ENCODE data around the gene MRGPRX1.
"Not testable (repeated sequence)": the region's sequence is repeated elsewhere in the genome, so short reads cannot be mapped to it uniquely, and the experiment has no call there.

MRGPRX1 gene

DNA sequence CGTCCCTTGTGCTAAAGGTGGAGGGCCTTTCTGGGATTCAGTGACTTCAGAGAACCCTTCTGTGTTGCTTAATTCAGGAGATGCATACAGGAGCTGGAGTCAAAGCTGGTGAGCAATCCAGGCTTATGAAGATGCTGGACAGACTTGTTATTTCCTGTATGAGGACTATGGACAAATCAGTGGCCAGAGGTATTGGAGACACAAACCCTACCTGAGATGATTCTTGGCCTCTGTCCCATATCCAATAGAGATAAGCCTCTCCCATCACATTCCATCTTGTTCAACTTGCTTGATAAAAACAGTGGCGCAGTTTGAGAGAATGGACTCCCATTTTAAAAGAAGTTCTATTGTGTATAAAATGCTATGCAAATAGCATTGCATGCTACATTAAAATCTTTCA lies at the start of gene MRGPRX1:
TSS of gene MRGPRX1 (minus strand) at position 101 of the 400 bp plus-strand sequence. CDS start 4,630 bp downstream, outside the sequence.
- no peak for DNase-seq (ENCODE audit: low read depth in 2 of 2, low spot score in 1 of 2)

GRCh38 chr11:18987454-18988231 lies 48.4 kb upstream of the MRGPRX1 start:
- DNase-seq (ENCODE audit: low read depth in 2 of 2, low spot score in 1 of 2), result no peak

DNA sequence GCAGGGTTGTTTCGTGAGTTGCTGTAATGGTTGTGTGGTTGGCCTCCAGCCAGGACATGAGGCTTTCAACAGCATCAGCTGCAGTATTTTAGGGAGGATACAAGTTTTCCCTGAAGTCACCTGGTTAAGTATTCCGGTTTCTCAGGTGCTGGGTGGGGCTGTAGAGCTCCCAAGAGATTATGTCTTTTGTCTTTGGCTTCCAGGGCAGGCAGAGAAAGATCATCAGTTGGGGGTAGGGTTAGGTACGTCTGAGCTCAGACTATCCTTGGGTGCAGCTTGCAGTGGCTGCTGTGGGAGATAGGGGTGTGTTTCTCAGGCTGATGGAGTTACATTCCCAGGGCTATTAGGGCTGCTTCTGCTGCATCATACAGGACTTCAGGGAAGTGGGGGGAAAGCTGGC lies 47.5 kb upstream of the MRGPRX1 start:
- no peak for DNase-seq (ENCODE audit: low read depth in 2 of 2, low spot score in 1 of 2)

DNA sequence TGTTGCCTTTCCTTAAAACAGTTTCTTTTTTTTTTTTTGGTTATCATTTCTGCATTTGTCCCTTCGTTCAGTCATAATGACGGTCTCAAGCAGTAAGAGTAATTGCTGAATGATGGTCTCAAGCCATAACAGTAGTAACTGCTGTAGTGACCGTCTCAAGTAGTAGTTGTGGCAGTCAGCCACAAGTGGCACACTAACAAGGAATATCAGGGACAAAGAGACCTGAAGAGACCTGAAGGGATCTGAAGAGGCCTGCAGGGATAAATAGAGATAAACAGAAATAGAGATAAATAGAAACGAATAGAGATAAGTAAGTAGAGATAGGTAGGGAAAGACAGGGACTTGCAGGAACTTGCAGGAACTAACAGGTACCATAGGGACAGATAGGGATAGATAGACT lies 42.7 kb upstream of the MRGPRX1 start:
- no peak for DNase-seq (ENCODE audit: low read depth in 2 of 2, low spot score in 1 of 2)

- DNase-seq (ENCODE audit: low read depth in 2 of 2, low spot score in 1 of 2), result no peak
Measured at GRCh38 chr11:18974192-18974591, 35.0 kb upstream of the MRGPRX1 start.

- DNase-seq (ENCODE audit: low read depth in 2 of 2, low spot score in 1 of 2), result no peak
Measured at GRCh38 chr11:18972336-18972735, 33.1 kb upstream of the MRGPRX1 start.

DNA sequence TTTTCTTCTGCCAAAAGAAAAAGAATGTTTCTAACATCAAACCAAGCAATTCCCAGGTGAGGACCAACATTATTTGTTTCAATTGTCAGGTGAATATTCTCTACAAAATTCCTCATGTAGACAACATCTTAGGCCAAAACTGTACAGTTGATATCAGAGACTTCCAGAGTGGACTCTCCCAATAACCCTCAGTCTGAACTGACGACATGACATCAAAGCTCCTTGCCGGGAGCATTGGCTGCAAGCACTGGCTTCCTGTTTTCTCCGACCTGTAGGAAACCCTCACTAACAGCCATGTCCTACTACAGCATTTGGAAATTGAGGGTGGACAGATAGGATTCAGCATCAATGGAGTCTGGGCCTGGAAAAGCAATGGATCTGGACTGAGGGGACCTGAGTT lies 30.5 kb upstream of the MRGPRX1 start:
- no peak for DNase-seq (ENCODE audit: low read depth in 2 of 2, low spot score in 1 of 2)

DNA sequence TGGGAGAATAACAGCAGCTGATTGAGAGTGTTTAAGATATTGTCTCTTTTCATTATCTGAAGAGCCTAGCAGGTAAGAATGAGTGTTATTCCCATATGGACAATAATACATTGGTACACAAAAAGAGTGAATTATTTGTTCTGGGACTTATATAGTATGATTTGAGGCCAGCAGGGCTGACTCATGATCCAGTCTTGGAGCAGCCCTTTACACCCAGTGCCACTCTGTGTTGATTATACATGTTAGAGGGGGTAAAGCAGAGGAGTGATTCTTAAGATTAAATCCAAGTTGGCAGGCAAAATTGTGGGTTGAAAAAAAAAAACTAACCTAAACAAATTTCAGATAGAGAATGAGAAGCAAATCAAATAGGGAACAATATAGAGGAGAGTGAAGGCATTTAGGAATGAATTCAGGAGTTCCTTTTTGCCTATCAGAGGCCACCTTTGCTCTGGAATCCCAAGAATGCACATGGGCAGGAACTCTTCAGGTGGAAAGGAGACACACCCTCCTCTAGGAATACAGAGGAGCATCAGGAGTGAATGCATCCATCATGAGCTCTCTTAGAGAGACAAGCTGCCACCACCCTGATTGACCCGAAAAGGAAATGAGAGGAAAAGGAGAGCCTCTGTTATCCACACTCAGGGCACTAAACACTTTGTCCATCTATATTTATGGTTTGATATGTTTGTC lies 19.2 kb upstream of the MRGPRX1 start:
- DNase-seq (ENCODE audit: low read depth in 2 of 2, low spot score in 1 of 2), result no peak

- no peak for DNase-seq (ENCODE audit: low read depth in 2 of 2, low spot score in 1 of 2)
Measured at GRCh38 chr11:18956630-18957029, 17.4 kb upstream of the MRGPRX1 start.

DNA sequence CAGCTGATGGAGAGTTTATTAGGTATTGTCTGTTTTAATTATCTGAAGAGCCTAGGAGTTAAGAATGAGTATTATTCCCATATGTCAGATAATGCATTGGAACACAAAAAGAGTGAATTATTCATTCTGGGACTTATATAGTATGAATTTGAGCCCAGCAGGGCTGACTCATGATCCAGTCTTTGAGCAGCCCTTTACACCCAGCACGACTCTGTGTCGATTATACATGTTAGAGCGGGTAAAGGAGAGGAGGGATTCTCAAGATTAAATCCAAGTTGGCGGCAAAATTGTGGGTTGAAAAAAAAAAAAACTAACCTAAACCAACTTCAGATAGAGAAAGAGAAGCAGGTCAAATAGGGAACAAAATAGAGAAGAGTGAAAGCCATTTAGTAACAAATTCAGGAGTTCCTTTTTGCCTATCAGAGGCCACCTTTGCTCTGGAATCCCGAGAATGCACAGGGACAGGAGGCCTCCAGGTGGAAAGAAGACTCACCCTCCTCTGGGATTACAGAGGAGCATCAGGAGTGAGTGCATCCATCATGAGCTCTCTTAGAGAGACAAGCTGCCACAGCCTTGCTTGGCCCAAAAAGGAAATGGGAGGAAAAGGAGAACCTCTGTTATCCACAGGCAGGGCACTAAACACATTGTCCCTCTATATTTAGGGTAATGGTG lies 3.1 kb downstream of the MRGPRX1 start:
- DNase-seq (ENCODE audit: low read depth in 2 of 2, low spot score in 1 of 2), result no peak

DNA sequence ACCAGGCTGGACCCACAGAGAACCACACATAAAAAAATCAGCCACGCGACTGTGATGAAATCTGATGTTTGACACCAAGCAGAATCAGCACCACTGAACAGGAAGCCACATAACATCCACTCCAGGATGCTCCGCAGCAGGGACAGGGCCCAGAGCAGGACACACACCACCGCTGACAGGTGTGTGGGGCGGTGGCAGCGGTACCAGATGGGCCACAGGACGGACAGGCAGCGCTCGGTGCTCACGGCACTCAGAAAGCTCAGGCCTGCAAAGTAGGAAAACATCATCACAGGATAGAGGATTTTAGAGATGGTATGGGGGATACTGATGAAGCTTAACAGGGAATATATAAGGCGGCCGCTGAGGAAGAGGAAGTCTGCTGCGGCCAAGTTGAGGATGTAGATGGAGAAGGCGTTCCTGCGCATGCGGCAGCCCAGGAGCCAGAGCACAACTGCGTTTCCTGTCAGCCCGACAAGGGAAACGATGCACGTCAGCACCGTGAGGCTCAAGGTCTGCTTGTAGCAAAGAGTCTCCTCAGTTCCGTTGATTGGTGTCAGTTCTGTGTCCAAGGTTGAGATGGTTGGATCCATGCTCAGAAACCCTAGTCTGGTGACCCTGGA lies 4.9 kb downstream of the MRGPRX1 start:
- no peak for DNase-seq (ENCODE audit: low read depth in 2 of 2, low spot score in 1 of 2)

GRCh38 chr11:18927550-18928322 lies 11.5 kb downstream of the MRGPRX1 start:
- DNase-seq (ENCODE audit: low read depth in 2 of 2, low spot score in 1 of 2), result no peak

DNA sequence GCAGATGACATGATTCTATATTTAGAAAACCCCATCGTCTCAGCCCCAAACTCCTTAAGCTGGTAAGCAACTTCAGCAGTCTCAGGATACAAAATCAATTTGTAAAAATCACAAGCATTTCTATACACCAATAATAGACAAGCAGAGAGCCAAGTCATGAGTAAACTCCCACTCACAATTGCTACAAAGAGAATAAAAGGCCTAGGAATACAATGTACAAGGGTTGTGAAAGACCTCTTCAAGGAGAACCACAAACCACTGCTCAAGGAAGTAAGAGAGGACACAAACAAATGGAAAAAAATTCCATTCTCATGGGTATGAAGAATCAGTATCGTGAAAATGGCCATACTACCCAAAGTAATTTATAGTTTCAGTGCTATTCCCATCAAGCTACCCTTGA lies 13.8 kb downstream of the MRGPRX1 start:
- DNase-seq (ENCODE audit: low read depth in 2 of 2, low spot score in 1 of 2), result not testable (repeated sequence)

- no peak for DNase-seq (ENCODE audit: low read depth in 2 of 2, low spot score in 1 of 2)
Measured at GRCh38 chr11:18912883-18913282, 26.3 kb downstream of the MRGPRX1 start.

DNA sequence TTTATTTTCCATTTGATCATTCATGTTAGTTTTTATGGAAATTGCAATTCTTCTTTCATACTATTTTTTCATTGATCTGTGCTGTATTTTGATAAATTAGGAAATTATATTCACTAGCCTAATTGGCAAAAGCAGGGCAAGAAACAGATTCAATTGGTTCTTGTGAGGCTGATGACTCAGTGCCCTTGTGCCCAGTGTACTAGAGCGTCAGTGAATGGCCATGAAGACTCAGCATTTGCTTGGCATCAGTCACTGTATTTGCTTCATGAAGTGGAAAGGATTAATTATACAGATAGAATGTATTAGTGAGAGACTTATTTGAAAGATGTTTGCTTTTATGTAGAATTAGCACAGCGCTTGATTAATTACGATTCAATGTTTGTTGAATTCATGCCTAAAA lies 31.8 kb downstream of the MRGPRX1 start:
- no peak for DNase-seq (ENCODE audit: low read depth in 2 of 2, low spot score in 1 of 2)

GRCh38 chr11:18900637-18901036 lies 38.6 kb downstream of the MRGPRX1 start:
- DNase-seq (ENCODE audit: low read depth in 2 of 2, low spot score in 1 of 2), result not testable (repeated sequence)

GRCh38 chr11:18900151-18900611 lies 39.0 kb downstream of the MRGPRX1 start:
- DNase-seq (ENCODE audit: low read depth in 2 of 2, low spot score in 1 of 2), result not testable (repeated sequence)

DNA sequence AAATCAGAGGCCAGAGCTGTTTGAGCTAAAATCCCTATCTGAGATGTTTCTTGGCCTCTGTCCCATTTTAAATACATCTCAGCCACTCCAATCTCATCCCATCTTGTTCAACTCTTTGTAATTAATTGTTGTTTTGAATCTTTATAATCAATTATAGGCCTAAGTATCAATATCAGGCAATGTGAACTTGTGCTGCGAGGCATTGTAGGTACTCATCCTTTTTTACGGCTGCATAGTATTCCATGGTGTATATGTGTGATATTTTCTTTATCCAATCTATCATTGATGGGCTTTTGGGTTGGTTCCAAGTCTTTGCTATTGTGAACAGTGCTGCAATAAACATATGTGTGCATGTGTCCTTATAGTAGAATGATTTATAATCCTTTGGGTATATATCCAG lies 47.5 kb downstream of the MRGPRX1 start:
- not testable (repeated sequence) for DNase-seq (ENCODE audit: low read depth in 2 of 2, low spot score in 1 of 2)

DNA sequence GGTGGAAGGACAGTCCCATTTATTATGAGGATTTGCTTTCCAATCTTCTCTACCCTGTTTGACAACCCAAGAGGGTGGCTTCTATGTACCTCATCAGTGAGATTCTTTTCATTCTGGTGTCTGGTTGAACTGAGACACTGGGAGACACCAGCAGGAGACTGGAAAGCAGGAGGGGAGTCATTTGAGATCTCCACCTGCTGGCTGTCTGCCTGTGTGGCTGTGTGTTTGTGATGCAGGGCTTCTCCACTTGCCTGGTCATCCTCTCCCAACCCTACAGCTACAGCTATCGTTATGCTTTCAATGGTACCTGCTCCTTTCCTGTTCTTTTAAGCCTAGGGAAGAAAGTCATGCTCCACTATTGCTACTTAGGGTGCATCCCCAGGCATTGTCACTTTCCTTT lies 48.6 kb downstream of the MRGPRX1 start:
- no peak for DNase-seq (ENCODE audit: low read depth in 2 of 2, low spot score in 1 of 2)
